H1 (cell line): Measurements from ENCODE around the gene SDR39U1. TPM values are rescaled to one million over a fixed set of nuclear protein-coding genes. Genes with fewer than 3 reads are reported as not detected.

ENCODE experiments used
- CBX5 ChIP-seq: fragments of 300-800, 300-1000 bp; sonication (generic); IDR thresholded peaks from 2 replicates; pipeline ENCODE4 v1.7.1; 2016; ENCODE audit warnings: antibody characterized with exemption, low read length, low read depth
- CHD7 ChIP-seq: fragments of 300-600 bp; sonication (generic); IDR thresholded peaks from 2 replicates; pipeline ENCODE4 v1.7.1; 2012; ENCODE audit warnings: low read length, moderate library complexity, mild to moderate bottlenecking, inconsistent platforms; ENCODE audit not compliant: insufficient replicate concordance
- GABPA ChIP-seq: IDR thresholded peaks from 2 replicates; pipeline ENCODE4 v1.6.1; 2011; ENCODE audit warnings: mild to moderate bottlenecking, low read length, moderate library complexity, borderline replicate concordance; ENCODE audit not compliant: insufficient read depth
- NRF1 ChIP-seq: IDR thresholded peaks from 2 replicates; pipeline ENCODE4 v1.6.1; 2011; ENCODE audit warnings: mild to moderate bottlenecking, low read depth, low read length, improper control_type of control experiment
- SIN3A ChIP-seq, 2 experiments: IDR thresholded peaks in 1 of 2; conservative IDR thresholded peaks in 1 of 2; 2 replicates each; pipeline ENCODE4 v1.6.1; 2011 to 2012; ENCODE audit warnings: low read length in 2 of 2, improper control_type of control experiment in 1 of 2, low read depth in 1 of 2, mild to moderate bottlenecking in 1 of 2
- TBP ChIP-seq: IDR thresholded peaks from 2 replicates; pipeline ENCODE4 v1.6.1; 2011; ENCODE audit warnings: low read depth, low read length, improper control_type of control experiment
- polyA plus RNA-seq, 7 experiments: library from polyadenylated mRNA; depleted of rRNA in 3 of 7; stranded (reverse) in 5 of 7; unstranded in 2 of 7; fragments of >200 nt in 5 of 7; fragments of 200-250 nt in 2 of 7; gene quantifications; 1 replicate in 5 of 7; 2 replicates in 1 of 7; 4 replicates in 1 of 7; pipeline versions ENCODE4 v1.2.1 to v1.2.3, GENCODE V29; 2011 to 2013; ENCODE audit warnings: missing spikeins in 2 of 7, mixed read lengths in 2 of 7
- total RNA-seq: library from RNA; stranded (reverse); fragmentation: NEBNext Ultra II Directional; extraction: Animal tissue kit (Norgen Biotek cat#: 25700); gene quantifications from 2 replicates; pipeline ENCODE4 v1.2.1, GENCODE V29; 2021
- TF ChIP-seq, protein P1 (sequence below): IDR thresholded peaks from 2 replicates; pipeline ENCODE4 v1.6.1; 2011; ENCODE audit warnings: low read depth, mild to moderate bottlenecking, low read length; ENCODE audit not compliant: insufficient read depth

Gene SDR39U1
- total and polyA plus RNA-seq, 2 of the 8 experiments (the other 6 are each of a cell fraction or from before 2014, with no cell fraction given), result 46.7 to 98.8 TPM

GRCh38 chr14:24414732-24415420 is 27.7 kb downstream of the SDR39U1 start (continued):
- TF ChIP-seq CBX5 (no peak), SIN3A (conservative IDR thresholded peaks at IDR 0.05 in 1 of 2, IDR thresholded peaks at IDR 0.05 in 1 of 2; ENCODE audit: low read depth in 1 of 2, low read length in 2 of 2) (no peak), NRF1 (no peak), CHD7 (no peak), GABPA (no peak), TBP (no peak)
- TF ChIP-seq, protein P1, sequence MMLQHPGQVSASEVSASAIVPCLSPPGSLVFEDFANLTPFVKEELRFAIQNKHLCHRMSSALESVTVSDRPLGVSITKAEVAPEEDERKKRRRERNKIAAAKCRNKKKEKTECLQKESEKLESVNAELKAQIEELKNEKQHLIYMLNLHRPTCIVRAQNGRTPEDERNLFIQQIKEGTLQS, result no peak
